HPDE6-E6E7 (cell line): ENCODE results near the gene MUC5B.
"Not testable (repeated sequence)": the region's sequence is repeated elsewhere in the genome, so short reads cannot be mapped to it uniquely, and the experiment has no call there.

Experiments used
- DNase-seq: peaks from one replicate; pipeline ENCODE4 v3.0.0; 2011; ENCODE audit warnings: missing footprints; ENCODE audit errors: extremely low spot score

The MUC5B gene

GRCh38 chr11:1202776-1203504 is 19.9 kb upstream of the MUC5B start:
- peak; percentile 54 for DNase-seq

DNA sequence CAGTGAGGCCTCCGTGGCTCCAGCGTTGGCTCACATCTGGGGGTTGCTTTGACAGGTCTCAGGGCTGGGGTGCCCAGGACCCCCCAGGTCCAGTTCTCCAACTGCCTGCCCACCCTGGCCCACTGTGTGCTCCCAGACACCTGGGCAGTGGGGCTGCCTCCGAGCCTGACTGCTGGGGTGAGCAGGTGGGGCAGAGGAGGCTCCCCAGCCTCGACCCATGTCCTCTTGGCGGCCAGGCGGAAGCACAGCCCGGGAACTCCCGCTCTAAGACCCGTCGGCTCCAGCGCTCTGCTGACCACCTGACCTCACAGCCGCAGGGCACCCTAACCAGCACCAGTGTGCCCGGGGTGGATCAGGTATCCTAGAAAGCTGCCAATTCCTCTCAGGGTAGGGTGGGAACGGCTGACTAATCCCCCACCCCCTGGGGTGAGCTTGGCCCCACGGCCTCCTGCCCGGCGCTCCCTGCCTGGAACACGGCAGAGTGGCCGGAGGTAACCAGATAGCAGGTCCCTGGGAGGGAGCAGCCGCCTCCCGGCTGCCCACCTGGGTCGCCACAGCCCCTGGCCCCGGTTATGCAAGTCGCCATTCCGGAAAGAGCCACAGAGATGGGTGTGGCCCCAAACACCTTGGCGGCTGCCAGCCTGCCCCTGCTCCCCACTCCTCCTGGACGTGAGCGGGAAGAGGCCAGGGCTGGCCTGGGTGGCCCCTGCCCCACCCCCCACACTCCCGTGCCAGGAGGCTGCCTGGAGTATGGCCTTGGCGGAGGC is 19.2 kb upstream of the MUC5B start:
- no peak for DNase-seq

GRCh38 chr11:1204381-1205101 is 18.3 kb upstream of the MUC5B start:
- DNase-seq: no peak

DNA sequence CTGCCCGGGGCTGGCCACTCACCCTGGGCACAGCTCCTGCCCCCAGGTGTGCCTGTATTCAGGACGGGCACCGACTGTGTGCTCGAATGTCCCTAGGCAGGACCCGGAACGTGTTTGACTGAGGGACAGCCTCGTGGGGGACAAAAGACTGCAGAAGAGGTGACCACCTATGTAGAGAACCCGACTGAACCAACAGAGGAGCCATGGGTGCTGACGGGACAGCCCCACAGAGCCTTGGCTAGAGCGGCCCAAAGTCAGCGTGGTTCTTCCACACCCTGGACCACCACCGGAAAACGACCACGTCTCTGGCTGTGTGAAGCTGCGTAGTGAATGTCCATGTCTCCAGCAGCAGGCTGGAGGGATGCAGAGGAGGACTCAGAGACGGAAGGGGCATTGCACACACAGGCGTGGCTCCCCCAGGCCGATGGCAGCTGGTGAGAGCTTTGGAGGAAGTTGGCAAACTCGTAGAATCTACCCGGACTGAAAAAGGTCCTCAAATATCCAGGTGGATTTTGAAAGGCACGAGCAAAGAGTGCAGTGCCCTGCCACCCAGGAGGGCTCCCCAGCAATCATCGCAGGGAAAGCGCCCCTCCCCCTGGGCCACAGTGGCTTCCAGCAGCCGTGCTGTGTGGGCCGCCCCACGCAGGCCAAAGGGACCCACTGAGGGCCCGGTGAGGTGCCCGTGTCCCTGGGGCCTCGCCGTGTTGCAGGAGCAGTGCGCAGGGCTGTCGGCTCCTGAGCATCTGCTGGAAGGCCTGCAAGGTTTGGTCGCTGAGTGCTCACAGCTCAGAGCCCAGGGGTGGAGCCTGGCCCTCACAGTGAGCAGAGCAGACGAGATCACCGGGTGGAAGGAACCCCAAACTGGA is 17.5 kb upstream of the MUC5B start:
- no peak for DNase-seq

DNA sequence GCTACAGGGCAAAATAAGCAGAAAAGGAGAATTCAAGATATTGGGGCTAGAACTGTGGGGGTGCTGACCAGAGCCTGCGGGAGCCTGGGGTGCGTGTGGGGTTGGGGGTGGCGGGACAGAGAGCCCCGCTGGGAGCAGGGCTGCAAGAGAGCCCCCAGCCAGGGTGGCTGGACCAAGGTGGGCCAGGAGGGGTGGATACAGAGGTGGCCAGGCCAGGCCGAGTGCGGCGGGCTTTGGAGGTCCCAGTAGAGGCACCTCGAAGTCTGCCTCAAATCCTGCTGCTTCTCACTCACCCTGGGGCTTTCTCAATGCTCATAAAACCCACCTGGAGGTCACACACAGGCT is 16.9 kb upstream of the MUC5B start:
- DNase-seq: no peak

GRCh38 chr11:1206391-1207271 is 16.2 kb upstream of the MUC5B start:
- no peak for DNase-seq

GRCh38 chr11:1207401-1208143 is 15.3 kb upstream of the MUC5B start:
- DNase-seq: no peak

DNA sequence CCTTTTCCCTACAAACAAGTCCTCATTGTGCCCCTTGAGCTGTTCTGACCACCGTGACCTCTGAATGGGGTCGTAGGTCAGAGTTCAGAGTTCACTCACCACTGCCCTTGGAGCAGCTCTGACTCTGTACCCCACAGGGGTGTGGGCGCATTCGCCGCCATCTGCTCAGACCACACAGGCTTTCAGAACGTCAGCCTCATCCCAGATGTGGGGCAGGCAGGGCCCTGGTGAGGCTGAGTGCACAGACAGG is 14.8 kb upstream of the MUC5B start:
- no peak for DNase-seq

- DNase-seq: no peak
These were observed 14.2 kb upstream of the MUC5B start for GRCh38 chr11:1208394-1209261.

GRCh38 chr11:1209371-1210057 is 13.4 kb upstream of the MUC5B start:
- DNase-seq: no peak

GRCh38 chr11:1211838-1212237 is 11.0 kb upstream of the MUC5B start:
- DNase-seq: no peak

GRCh38 chr11:1215826-1216225 is 7.0 kb upstream of the MUC5B start:
- not testable (repeated sequence) for DNase-seq

DNA sequence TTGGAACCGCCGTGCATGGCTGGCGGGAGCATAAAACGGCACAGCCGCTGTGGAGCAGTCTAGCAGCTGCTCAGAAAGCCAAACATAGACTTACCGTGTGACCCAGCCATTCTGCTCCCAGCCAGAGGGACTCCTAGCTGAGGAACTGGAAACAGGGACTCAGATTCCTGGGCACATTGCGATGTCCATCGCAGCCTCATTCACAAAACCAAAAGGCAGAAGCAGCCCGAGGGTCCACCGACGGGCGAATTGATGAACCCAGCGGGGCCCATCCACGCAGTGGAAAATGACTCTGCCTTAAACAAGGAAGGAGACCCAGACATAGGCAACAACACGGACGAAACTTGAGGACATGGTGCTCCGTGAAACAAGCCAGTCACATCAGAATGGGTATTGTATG is 5.7 kb upstream of the MUC5B start:
- DNase-seq: no peak

DNA sequence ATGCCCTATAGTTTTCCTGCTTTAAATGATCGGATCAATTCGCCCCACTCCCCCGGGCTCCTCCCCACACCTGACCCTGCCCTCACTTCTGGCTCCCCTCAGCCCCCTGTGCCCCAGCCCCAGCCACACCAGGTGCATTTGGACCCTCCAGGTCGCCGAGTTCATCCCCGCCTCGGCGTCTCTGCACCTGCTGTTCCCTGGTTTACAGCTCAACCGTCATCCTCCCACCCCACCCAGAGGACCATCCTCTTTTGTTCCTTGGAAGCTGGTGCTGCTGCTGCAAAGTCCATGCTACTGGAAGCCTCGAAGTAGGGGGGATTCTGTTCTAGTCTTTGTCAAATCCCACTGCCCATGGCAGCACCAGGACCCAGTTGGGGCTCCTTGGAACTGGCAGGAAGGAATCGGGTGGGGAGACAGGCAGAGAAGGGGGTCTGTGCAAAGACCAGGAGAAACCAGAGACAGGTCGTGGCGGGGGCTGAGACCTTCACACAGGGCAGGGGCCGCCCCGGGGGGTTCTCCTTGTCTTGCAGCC is 4.5 kb upstream of the MUC5B start:
- no peak for DNase-seq

- DNase-seq: no peak
These were observed 3.9 kb upstream of the MUC5B start for GRCh38 chr11:1218788-1219445.

GRCh38 chr11:1219446-1219833 is 3.4 kb upstream of the MUC5B start:
- DNase-seq: no peak

DNA sequence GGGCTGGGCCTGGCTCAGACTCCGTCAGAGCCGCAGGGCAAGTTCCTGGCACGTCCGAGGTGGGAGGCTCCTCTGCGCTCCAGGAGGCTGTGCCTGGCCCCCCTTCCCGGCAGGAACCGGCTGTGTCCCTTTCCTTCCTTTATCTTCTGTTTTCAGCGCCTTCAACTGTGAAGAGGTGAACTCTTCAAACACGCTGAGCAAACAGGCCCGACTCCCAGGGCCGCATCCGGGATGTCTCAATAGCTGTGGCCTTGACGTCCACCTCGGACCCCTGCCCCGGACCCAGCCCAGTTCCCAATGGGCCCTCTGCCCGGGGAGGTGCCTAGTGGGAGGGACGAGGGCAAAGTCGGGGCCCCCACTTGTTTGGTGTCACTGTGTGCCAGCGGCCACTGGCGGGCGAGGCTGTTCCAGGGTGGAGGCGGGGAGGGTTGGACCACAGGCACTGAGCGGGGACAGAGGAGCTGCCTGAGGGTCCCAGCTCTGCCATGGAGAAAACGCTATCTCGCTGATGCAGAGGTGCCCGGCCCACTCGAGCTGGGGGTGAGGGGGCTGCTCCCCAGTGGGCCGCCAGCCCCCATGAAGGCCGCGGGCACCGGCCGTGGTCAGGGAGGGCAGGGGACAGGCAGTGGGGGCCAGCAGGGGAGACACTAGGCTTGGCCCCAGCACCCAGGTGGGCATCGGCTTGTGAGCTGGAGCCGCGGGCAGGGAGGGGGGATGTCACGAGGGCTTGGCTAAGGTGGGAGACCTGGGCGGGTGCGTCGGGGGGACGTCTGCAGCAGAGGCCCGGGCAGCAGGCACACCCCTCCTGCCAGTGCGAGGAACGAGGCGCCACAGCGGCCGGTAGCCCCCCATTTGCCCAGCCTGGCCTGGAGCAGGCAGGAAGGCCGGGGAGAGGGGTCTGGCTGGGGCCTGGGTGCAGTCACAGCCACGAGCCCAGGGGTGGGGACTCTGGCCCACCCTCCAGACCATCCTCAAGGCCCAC is 2.7 kb upstream of the MUC5B start:
- DNase-seq: no peak
